HCT116 (cell line): Measurements from ENCODE around the gene CCSAP. TPM values are rescaled to one million over a fixed set of nuclear protein-coding genes. Genes with fewer than 3 reads are reported as not detected.

Experiments used
- ATAC-seq: fragments of 200-7000 bp; cut with Tn5 transposase; 2 replicates; pipeline ENCODE4 v1.9.1; 2020; ENCODE audit warnings: mild to moderate bottlenecking, moderate library complexity
- BruUV-seq: library from RNA; stranded (reverse); fragments of 400-500 nt; replicated peaks from 2 replicates; lab custom pipeline; 2021; lab: Mats Ljungman, UMichigan
- CTCF ChIA-PET: fragments of 300-600 bp; sonication (Branson Sonifier 250); formaldehyde crosslinking; loops from one replicate; lab custom pipeline; 2021; ENCODE audit warnings: antibody characterized with exemption; lab: Charles Lee
- POLR2A ChIA-PET: fragments of 300-600, 350-600 bp; sonication (Branson Sonifier 250); formaldehyde crosslinking; loops from one replicate; lab custom pipeline; 2021; ENCODE audit warnings: antibody characterized with exemption; lab: Charles Lee
- RAD21 ChIA-PET, 2 experiments: fragments of 300-600 bp; sonication (Branson Sonifier 250); formaldehyde crosslinking; loops; one replicate each; lab custom pipeline; 2023; ENCODE audit warnings: low total read pairs in 2 of 2; ENCODE audit not compliant: uncharacterized antibody in 2 of 2, unreplicated experiment in 2 of 2, low non-redundant PET in 1 of 2; lab: Charles Lee
- DNase-seq: peaks from one replicate; pipeline ENCODE4 v3.0.0-alpha.2; 2010; ENCODE audit warnings: low read depth, low spot score
- H2AFZ ChIP-seq: fragments of 200-600 bp; shearing (Covaris generic), sonication (generic); 2 replicates; pipeline ENCODE4 v1.6.1; 2017; ENCODE audit warnings: low read depth, mixed run types, mixed read lengths, antibody characterized with exemption, low read length; ENCODE audit not compliant: poor library complexity, severe bottlenecking
- H3K27ac ChIP-seq: 2 replicates; pipeline ENCODE4 v1.5.1; 2012; ENCODE audit warnings: low read depth, low read length
- H3K27me3 ChIP-seq: fragments of 200-600 bp; sonication (generic); 2 replicates; pipeline ENCODE4 v1.6.1; 2016; ENCODE audit warnings: mixed run types, low read length, mixed read lengths; ENCODE audit not compliant: insufficient read depth
- H3K36me3 ChIP-seq, 2 experiments: fragments of 200-500 bp in 1 of 2; fragments of 200-600 bp in 1 of 2; sonication (Bioruptor generic) in 1 of 2; sonication (generic) in 1 of 2; 2 replicates each; pipeline versions ENCODE4 v1.5.1 to v1.6.1; 2014 to 2016; ENCODE audit warnings: low read length in 2 of 2, inconsistent platforms in 1 of 2, mixed read lengths in 1 of 2, mixed run types in 1 of 2; ENCODE audit not compliant: insufficient read depth in 2 of 2, control insufficient read depth in 1 of 2
- H3K4me1 ChIP-seq, 2 experiments: fragments of 200-600 bp in 1 of 2; sonication (generic) in 1 of 2; 2 replicates each; pipeline versions ENCODE4 v1.5.1 to v1.6.1; 2012 to 2017; ENCODE audit warnings: low read length in 2 of 2, inconsistent platforms in 1 of 2, mild to moderate bottlenecking in 1 of 2, mixed read lengths in 1 of 2, mixed run types in 1 of 2, moderate library complexity in 1 of 2; ENCODE audit not compliant: insufficient read depth in 2 of 2, control insufficient read depth in 1 of 2
- H3K4me2 ChIP-seq: fragments of 200-600 bp; sonication (generic); 2 replicates; pipeline ENCODE4 v1.6.1; 2017; ENCODE audit warnings: mixed run types, low read length, mixed read lengths
- H3K4me3 ChIP-seq, 2 experiments: fragments of 200-600 bp in 1 of 2; sonication (generic) in 1 of 2; replicated peaks in 1 of 2; 2 replicates each; pipeline ENCODE4 v1.5.1; 2011 to 2016; ENCODE audit warnings: low read length in 2 of 2, control low read depth in 1 of 2, low read depth in 1 of 2, mild to moderate bottlenecking in 1 of 2, mixed read lengths in 1 of 2, mixed run types in 1 of 2
- H3K79me2 ChIP-seq: fragments of 200-600 bp; sonication (generic); 2 replicates; pipeline ENCODE4 v1.6.1; 2017; ENCODE audit warnings: mild to moderate bottlenecking, mixed run types, low read length, moderate library complexity, mixed read lengths; ENCODE audit not compliant: insufficient read depth
- H3K9ac ChIP-seq: fragments of 200-600 bp; sonication (generic); 2 replicates; pipeline ENCODE4 v1.6.1; 2016; ENCODE audit warnings: low read length, mixed read lengths
- H3K9me2 ChIP-seq: fragments of 200-600 bp; sonication (generic), shearing (Covaris generic); 2 replicates; pipeline ENCODE4 v1.6.1; 2017; ENCODE audit warnings: mixed run types, mild to moderate bottlenecking, moderate library complexity; ENCODE audit not compliant: insufficient read depth
- H3K9me3 ChIP-seq, 2 experiments: fragments of 200-500 bp in 1 of 2; fragments of 200-600 bp in 1 of 2; sonication (Bioruptor generic) in 1 of 2; sonication (generic) in 1 of 2; 2 replicates each; pipeline ENCODE4 v1.6.1; 2014 to 2017; ENCODE audit warnings: low read length in 2 of 2, mixed read lengths in 2 of 2, inconsistent platforms in 1 of 2, low read depth in 1 of 2, mild to moderate bottlenecking in 1 of 2, mixed run types in 1 of 2, moderate library complexity in 1 of 2; ENCODE audit not compliant: control insufficient read depth in 1 of 2, insufficient read depth in 1 of 2
- H4K20me1 ChIP-seq: fragments of 200-600 bp; sonication (generic), shearing (Covaris generic); 2 replicates; pipeline ENCODE4 v1.6.1; 2017; ENCODE audit warnings: mixed run types, mild to moderate bottlenecking, moderate library complexity; ENCODE audit not compliant: insufficient read depth
- CTCF ChIP-seq, 3 experiments: fragments of 200-600 bp in 1 of 3; sonication (generic) in 1 of 3; IDR thresholded peaks in 2 of 3; conservative IDR thresholded peaks in 1 of 3; 2 replicates each; pipeline ENCODE4 v1.5.1; 2012 to 2017; ENCODE audit warnings: low read depth in 2 of 3, low read length in 2 of 3, antibody characterized with exemption in 1 of 3, borderline replicate concordance in 1 of 3, control low read depth in 1 of 3, mild to moderate bottlenecking in 1 of 3, mixed read lengths in 1 of 3, mixed run types in 1 of 3, moderate library complexity in 1 of 3; ENCODE audit not compliant: insufficient read depth in 1 of 3
- EZH2phosphoT487 ChIP-seq: fragments of 200-600 bp; IDR thresholded peaks from 2 replicates; pipeline ENCODE4 v1.6.1; 2018; ENCODE audit warnings: antibody characterized with exemption, borderline replicate concordance
- FOSL1 ChIP-seq: IDR thresholded peaks from 2 replicates; pipeline ENCODE4 v1.6.1; 2012; ENCODE audit warnings: low read depth
- JUND ChIP-seq: IDR thresholded peaks from 2 replicates; pipeline ENCODE4 v1.6.1; 2012
- REST ChIP-seq: IDR thresholded peaks from 2 replicates; pipeline ENCODE4 v1.6.1; 2012; ENCODE audit warnings: low read depth
- YY1 ChIP-seq: IDR thresholded peaks from 2 replicates; pipeline ENCODE4 v1.6.1; 2011; ENCODE audit warnings: low read length, low read depth, moderate library complexity, mild to moderate bottlenecking; ENCODE audit not compliant: insufficient replicate concordance; ENCODE audit errors: extremely low read depth
- ZBTB33 ChIP-seq: IDR thresholded peaks from 2 replicates; pipeline ENCODE4 v1.6.1; 2011; ENCODE audit warnings: mild to moderate bottlenecking, low read length, moderate library complexity; ENCODE audit not compliant: insufficient replicate concordance; ENCODE audit errors: extremely low read depth
- ZFX ChIP-seq: fragments of 450-650 bp; IDR thresholded peaks from 2 replicates; pipeline ENCODE4 v1.6.1; 2017
- ZNF274 ChIP-seq: fragments of 200-500 bp; sonication (Bioruptor generic); IDR thresholded peaks from 2 replicates; pipeline ENCODE4 v1.6.1; 2014; ENCODE audit warnings: mild to moderate bottlenecking, low read depth, low read length, inconsistent platforms
- intact Hi-C: fragments of 100-400 bp; cut with micrococcal nuclease; formaldehyde crosslinking; loops from 2 replicates; pipeline ENCODE4 v1.10.0; 2022
- total RNA-seq: library from RNA; stranded (reverse); gene quantifications from one replicate; pipeline ENCODE4 v1.2.1, GENCODE V29; 2021; ENCODE audit not compliant: unreplicated experiment

CCSAP gene
- total RNA-seq, 1 experiment from 2014 or later, result 10.9 TPM

- H3K9me2 ChIP-seq, result no peaks in the 10 kb centered on the region
- peaks cover 10% of the 10 kb centered on the region; the same call in 1 of the 2 replicates for H4K20me1 ChIP-seq
- no peaks in the 10 kb centered on the region for H3K4me1 ChIP-seq
- H3K27ac ChIP-seq, result no peak overlapping the region
- ChIA-PET RAD21 (no interaction called here), CTCF (no interaction called here), POLR2A (no interaction called here)
- no peak for TF ChIP-seq YY1
- no peak for TF ChIP-seq CTCF (IDR thresholded peaks at IDR 0.05 in 2 of 3, conservative IDR thresholded peaks at IDR 0.05 in 1 of 3; ENCODE audit: borderline replicate concordance in 1 of 3, insufficient read depth in 1 of 3, low read depth in 2 of 3, low read length in 2 of 3)
- TF ChIP-seq REST, result no peak
- no peak for TF ChIP-seq JUND
- TF ChIP-seq FOSL1, result no peak
- no peak for TF ChIP-seq EZH2phosphoT487
- no peak for TF ChIP-seq ZBTB33
- no peak for TF ChIP-seq ZFX
- no peak for TF ChIP-seq ZNF274
- H3K4me2 ChIP-seq, result no peak overlapping the region
- intact Hi-C loops, result no loop called here
- peaks cover 80% of the 10 kb centered on the region for H3K79me2 ChIP-seq
- no peak overlapping the region for H3K9ac ChIP-seq
- H3K27me3 ChIP-seq, result no peaks in the 10 kb centered on the region
- DNase-seq, result no peak
- BruUV-seq, result no TSS peak
- H3K9me3 ChIP-seq, result no peaks in the 10 kb centered on the region
- H2AFZ ChIP-seq, result no peak overlapping the region
- peaks cover 0 to 6% of the 10 kb centered on the region in 2 experiments; a peak in 1 of 4 replicates for H3K36me3 ChIP-seq
- ATAC-seq, result no peak
- H3K4me3 ChIP-seq, result no peak overlapping the region
Observed at GRCh38 chr1:229285440-229285839, 57.4 kb downstream of the CCSAP start.
